Prostate gland (tissue), 2 donors: ENCODE data around the gene RRP1B.
"Not testable (repeated sequence)": the region's sequence is repeated elsewhere in the genome, so short reads cannot be mapped to it uniquely, and the experiment has no call there.

Experiments used
- POLR2A ChIP-seq: fragments of 450-650 bp; IDR thresholded peaks from one replicate; pipeline ENCODE4 v1.6.1; 2016; ENCODE audit warnings: antibody characterized with exemption, mild to moderate bottlenecking
- POLR2AphosphoS5 ChIP-seq: sonication (generic); formaldehyde crosslinking; IDR thresholded peaks from one replicate; pipeline ENCODE4 v1.6.1; 2017; ENCODE audit warnings: antibody characterized with exemption
- TF ChIP-seq, protein P1 (sequence below), 4 experiments: fragments of 200-600 bp in 2 of 4; fragments of 450-650 bp in 2 of 4; sonication (generic) in 2 of 4; IDR thresholded peaks; 1 replicate in 3 of 4; 2 replicates in 1 of 4; pipeline ENCODE4 v1.5.1; 2016 to 2019; ENCODE audit warnings: antibody characterized with exemption in 4 of 4, mild to moderate bottlenecking in 2 of 4, moderate library complexity in 2 of 4

DNA sequence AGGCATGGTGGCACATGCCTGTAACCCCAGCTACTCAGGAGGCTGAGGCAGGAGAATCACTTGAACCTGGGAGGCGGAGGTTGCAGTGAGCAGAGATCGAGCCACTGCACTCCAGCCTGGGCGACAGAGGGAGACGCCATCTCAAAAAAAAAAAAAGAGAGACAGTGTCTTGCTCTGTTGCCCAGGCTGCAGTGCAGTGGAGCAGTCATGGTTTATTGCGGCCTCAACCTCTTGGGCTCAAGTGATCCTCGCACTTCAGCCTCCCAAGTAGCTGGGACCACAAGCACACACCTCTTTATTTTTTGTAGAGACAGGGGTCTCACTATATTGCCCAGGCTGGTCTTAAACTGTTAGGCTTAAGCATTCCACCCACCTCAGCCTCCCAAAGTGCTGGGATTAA lies 21.1 kb downstream of the RRP1B start:
- TF ChIP-seq POLR2A, POLR2AphosphoS5: not testable (repeated sequence)
- TF ChIP-seq, protein P1, sequence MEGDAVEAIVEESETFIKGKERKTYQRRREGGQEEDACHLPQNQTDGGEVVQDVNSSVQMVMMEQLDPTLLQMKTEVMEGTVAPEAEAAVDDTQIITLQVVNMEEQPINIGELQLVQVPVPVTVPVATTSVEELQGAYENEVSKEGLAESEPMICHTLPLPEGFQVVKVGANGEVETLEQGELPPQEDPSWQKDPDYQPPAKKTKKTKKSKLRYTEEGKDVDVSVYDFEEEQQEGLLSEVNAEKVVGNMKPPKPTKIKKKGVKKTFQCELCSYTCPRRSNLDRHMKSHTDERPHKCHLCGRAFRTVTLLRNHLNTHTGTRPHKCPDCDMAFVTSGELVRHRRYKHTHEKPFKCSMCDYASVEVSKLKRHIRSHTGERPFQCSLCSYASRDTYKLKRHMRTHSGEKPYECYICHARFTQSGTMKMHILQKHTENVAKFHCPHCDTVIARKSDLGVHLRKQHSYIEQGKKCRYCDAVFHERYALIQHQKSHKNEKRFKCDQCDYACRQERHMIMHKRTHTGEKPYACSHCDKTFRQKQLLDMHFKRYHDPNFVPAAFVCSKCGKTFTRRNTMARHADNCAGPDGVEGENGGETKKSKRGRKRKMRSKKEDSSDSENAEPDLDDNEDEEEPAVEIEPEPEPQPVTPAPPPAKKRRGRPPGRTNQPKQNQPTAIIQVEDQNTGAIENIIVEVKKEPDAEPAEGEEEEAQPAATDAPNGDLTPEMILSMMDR (IDR thresholded peaks at IDR 0.05) = not testable (repeated sequence)
